CD4-positive, alpha-beta T cell treated with Interleukin-4 for 4 hours (primary cell): Measurements from ENCODE around the gene CFAP300.
A peak's percentile ranks its signal among the peaks of the same experiment; 100 is the strongest.

Experiments used
- DNase-seq: peaks from one replicate; pipeline ENCODE4 v3.0.0-alpha.2; 2020

The CFAP300 gene

DNA sequence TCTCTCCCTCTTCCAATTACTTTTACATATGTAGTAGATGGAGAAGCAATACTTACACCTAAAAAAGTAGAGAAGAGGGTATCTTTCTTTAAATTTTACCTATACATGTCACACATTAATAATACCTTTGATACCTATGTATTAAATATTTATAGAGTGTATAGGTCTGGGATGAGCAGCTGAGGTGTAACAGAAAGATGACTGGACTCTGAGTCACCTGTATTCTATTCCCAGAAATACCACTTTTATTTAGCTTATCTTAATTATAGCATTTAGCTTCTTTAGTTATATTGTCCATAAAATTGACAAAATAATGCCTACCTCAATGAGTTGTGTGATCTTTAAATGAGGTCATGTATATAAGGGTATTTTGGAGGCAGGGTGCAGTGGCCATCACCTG, 32.4 kb downstream of the CFAP300 start:
- no peak for DNase-seq

DNA sequence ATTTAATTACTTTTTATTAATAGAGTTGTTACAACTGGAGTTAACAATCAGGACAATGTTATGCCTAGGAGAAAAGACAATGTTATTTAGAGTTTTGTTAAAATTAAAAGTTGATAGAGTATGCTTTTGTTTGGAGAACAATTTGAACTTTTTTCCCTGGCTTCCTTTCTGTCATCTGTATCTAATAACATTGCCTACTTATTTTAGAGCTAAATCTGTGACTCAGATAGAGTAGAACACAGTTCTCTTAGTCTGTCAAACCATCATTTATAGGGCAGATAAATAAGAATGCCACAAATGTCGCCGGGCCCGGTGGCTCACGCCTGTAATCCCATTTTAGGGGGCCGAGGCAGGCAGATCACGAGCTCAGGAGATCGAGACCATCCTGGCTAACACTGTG, 34.1 kb downstream of the CFAP300 start:
- DNase-seq: no peak

DNA sequence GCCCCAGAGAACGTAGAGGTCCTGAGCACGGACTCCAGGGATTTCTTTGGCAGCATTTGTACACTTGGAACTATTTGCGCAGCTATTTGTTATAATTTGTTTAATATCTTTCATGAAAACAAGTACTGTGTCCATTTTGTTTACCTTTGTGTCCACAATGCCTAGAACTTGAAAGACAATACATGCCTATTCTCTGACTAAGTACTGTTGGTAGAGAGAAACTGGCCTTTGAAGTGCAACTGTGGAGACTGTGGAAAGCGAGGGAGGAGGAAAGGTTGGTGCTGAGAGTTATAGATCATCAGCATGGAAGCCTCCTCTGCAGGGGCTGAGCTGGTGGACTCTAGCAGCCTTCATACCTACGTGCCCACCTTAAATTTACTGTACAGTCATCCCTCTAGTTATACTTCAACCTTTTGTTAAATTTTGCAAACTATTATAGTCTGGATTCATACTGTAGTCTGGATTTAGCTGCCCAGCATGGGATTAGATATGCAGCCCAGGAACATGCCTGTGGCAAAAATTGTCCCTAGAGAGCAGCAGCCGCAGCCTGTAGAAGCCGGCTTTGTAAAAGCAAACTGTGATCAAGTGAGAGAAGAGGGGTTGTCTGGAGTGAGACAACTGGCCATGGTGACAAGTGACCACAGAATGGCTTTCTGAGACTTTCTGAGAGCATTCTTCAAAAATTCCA, 38.8 kb downstream of the CFAP300 start:
- no peak for DNase-seq

DNA sequence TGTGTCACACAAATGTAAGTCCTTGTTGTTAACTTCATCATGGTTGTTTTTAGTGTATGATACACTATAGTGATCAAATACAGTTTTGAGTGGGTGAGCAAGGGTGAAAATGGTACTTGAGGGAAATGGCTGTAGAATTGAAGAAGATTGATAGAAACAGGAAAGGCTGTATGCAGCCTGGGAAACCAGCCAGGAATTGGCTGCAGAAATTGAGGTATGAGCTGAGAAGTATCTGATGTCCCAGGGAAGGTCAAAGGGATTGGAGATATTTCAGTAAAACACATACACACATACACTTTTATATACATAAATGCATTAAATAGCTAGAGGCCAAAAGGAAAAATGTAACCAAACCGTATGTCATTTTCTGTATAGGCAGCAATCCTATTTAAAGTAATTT, 49.9 kb downstream of the CFAP300 start:
- no peak for DNase-seq

DNA sequence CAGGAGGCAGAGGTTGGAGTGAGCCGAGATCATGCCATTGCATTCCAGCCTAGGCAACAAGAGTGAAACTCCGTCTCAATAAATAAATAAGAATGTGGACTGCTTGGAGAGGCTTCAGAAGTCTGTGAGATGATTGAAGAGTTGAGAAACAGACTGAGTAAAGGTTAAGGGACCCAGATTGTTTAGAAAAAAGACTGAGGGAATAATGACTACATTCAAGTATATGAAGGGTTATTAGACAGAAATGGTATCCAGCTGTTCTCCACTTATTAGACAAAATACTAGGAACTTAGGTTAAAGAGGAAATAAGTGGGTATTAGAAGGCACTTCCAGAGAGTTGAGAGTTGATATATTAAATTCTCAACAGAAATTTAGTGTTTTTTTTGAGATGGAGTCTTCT, 52.5 kb downstream of the CFAP300 start:
- no peak for DNase-seq

DNA sequence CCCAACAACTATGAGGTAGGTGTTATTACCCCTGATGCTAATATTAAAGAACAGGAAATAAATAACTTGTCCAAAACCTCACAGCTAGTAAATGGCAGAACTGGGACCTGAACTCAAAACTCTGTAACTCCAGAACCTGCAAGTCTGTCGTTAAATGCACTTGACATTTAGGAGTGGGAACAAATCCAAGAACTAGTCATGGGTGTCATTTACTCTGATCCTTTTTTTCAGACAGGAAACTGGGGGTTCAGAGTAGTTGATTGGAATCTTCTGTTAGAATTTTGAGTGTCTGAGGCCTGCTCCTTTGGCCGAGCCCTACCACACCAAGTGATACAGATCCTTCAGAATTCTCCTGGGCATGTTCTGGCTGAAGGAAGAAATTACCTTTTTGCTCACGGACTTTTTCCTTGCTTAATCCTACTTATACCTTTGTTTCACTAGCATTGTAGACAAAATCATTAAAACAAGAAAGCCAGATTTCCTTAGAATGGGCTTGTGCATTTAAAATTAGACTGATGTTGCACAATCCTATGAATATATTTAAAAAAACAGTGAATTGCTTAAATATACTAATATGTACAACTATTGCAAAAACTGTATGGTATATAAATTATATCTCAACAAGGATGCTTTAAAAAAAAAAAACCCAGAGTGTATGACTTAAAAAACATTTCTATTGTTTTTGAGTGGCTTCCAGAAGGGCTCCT, 61.6 kb downstream of the CFAP300 start:
- no peak for DNase-seq

DNA sequence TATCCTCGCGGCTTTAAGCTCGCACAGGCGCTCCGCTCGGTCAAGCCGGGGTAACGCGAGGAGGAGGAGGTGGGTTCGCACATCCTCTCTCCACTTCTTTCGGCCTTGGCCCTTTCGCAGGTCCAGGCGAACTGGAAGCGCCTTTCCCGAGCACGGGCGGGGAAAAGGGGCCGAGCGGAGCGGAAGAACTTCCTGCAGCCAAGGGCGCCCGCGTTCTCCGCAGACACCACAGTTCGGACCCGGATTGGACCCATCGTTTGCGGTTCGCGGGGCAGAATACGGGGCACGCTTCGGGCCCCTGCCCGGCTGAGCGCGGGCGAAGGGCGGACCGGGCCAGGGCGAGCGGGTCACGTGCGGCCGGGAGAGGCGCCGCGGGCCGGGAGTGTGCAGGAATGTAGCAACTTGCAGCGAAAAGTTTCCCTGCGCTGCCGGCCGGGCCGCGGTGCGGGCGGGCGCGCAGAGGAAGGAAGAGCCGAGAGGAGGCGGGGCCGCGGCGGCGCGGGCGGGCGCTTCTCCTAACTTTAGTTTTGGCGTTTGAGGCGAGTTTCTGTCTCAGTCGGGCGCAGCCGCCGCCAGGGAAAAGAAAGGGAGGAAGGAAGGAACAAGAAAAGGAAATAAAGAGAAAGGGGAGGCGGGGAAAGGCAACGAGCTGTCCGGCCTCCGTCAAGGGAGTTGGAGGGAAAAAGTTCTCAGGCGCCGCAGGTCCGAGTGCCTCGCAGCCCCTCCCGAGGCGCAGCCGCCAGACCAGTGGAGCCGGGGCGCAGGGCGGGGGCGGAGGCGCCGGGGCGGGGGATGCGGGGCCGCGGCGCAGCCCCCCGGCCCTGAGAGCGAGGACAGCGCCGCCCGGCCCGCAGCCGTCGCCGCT, 62.9 kb downstream of the CFAP300 start, which contains the start of gene YAP1:
Gene YAP1, plus strand, starts transcription at position 552 of the 865 bp plus-strand sequence. CDS start 402 bp downstream, outside the sequence.
- DNase-seq: peak; percentile 54

DNA sequence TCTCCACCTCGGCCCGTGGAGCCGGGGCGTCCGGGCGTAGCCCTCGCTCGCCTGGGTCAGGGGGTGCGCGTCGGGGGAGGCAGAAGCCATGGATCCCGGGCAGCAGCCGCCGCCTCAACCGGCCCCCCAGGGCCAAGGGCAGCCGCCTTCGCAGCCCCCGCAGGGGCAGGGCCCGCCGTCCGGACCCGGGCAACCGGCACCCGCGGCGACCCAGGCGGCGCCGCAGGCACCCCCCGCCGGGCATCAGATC, 63.4 kb downstream of the CFAP300 start:
- no peak for DNase-seq

DNA sequence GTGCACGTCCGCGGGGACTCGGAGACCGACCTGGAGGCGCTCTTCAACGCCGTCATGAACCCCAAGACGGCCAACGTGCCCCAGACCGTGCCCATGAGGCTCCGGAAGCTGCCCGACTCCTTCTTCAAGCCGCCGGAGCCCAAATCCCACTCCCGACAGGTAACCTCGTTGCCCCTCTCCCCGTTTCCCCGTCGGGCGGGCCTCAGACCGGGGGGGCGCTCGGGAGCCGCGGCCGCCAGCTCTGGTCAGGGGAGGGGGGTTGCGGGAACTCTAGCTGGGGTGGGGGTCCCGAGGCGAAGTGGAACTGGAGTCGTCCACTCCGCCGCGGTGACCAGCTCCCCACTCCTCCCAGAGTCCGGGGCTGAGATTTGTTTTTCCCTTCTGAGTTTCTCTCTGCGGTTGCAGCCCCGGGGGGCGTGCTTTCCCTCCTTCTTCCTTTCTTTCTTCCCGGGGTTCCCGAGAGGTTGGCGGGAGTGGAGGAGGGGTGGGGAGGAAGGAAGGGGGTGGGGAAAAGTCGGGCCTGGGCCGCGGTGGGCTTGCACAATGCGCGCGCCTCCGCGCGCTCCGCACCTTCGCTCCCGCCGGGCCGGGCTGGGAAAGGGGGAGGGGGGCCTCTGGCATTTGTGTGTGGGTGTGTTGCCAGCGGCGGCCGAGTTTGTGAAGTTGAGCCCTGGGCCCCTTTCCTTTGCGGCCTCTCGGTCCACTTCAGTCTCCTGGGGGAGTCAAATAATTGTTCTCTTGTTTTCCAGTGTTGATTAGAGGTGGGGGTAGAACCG, 64.0 kb downstream of the CFAP300 start:
- DNase-seq: no peak

DNA sequence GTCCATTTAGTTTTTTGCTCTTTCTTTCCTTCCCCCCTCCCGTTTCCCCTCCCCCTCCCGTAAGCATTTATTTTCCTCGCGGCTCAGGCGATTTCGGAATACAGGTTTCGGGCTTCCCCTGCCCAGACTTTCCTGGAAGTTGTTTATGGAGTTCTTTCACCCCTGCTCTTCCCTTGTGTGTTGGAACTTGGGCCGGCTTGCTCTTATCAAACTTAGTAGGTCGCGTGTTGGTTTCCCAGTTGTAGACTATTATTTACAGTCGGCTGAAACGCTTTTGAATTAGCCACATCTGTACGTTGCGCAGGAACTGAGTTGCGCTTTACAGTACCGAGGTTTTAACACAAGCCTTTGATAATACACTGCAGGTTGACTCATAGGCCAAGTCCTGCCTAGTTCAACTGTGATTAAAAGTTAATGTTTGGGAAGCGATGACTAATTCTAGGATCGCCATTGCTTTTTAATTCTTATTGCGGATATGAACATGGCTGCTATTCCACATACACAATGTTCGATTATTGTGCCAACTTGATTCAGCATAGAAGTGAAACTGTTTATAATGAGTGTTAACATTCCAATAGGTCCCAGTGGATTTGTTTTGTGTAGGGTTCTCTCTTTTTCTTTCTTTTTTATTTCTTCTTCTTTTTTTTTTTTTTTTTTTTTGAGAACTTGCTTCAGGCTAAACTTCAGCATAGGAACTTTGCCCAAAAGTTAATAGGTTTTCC, 64.7 kb downstream of the CFAP300 start:
- peak; percentile 48 for DNase-seq

DNA sequence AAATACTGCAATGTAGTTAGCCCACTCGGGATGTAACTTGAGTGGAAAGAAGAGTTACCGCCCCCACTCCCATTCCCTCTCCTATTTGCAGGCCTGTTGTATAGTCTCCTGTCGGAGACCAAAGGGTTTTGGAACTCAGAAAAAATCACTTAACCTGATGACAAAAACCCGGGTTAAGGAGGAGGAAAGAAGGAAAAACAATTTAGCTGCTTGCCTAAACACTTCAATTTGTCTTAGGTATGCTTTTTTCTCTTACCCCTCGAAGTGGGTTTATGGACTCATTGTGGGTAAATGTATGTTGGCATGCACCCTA, 65.2 kb downstream of the CFAP300 start:
- no peak for DNase-seq

DNA sequence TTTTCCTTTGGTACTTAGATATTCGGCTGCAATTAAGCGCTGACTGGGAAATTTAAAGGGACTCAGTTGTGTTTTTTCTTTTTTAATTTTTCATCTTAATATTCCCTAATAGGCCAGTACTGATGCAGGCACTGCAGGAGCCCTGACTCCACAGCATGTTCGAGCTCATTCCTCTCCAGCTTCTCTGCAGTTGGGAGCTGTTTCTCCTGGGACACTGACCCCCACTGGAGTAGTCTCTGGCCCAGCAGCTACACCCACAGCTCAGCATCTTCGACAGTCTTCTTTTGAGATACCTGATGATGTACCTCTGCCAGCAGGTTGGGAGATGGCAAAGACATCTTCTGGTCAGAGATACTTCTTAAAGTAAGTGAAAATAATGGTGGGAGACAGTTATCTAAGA, 66.8 kb downstream of the CFAP300 start:
- DNase-seq: no peak

DNA sequence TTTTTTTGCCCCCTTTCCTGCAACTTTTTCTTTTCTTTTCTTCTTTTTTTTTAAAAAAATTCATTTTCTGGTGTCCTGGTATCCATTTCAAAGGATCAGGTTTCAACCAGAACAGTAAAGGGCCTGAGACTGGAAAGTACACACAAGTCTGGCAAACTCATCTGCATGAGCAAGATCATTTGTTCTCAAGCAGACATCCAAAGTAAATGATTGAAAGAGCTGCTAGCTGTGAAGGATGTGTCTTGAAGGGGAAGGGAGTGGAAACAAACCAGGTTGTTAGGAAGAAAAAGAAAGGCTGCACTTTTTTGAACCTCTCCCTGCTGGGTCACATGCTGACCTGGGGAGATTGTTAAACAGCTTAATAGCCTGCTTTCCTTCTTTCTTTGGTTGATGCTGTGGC, 68.3 kb downstream of the CFAP300 start:
- no peak for DNase-seq

DNA sequence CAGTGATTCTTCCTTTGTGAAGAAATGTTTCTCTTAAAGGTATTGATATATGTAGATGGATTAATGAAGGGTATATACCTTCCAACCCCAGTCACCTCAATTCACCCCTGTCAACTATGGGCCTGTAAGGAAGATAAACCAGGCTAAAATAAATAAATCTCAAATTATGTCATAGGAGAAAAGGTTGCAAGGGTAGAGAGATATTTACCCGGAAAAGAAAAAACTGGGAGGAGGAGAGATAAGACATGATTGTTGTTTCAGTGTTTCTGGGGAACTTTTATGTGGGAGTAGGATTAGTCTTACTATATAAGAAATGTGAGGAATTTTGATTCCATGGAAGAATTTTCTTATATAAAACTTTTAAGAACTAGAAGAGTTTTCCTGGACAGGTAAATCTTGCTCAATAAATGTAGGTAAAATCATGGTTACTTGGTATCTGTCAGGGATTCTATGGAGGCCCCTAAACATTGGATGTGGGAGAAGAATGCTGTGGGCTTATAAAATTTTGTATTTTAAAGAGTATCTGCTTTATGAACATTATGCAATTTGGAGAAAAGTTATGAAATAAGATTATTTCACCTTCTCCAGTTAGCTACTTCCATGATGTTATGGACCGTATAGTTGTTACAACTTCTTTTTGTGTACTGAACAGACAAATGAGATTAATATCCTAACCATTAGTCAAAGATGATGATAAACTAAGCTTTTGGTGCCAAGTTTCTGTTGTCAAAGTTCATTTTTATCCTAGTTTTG, 69.4 kb downstream of the CFAP300 start:
- DNase-seq: no peak

DNA sequence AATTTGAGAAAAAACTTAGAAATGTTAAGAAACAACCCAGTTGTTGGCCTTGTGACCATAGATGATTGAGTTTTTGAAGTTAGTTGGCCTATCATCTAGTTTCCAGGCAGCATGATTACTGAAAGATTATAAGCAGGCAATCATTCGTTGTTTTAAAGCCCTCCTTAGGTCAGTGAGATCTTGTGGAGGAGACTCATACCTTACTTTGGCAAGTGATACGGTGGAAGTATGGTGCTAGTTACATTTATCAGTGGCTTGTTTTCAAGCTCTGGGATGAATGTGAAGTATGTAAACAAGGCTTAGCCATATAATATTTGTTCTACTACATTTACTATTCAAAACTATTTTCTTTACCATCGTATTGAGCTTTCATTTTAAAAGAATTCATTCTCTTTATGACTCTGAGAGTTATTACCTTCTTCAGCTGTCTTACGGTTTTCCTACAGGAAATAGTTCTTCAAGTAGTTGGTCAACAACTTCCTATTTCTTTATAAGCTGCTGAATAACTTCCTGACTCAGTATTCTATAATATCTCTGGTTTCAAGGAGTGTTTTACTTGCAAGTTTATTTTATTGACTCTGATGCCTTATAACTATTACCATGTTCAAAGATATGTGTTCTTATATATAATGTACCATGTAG, 70.4 kb downstream of the CFAP300 start:
- no peak for DNase-seq

DNA sequence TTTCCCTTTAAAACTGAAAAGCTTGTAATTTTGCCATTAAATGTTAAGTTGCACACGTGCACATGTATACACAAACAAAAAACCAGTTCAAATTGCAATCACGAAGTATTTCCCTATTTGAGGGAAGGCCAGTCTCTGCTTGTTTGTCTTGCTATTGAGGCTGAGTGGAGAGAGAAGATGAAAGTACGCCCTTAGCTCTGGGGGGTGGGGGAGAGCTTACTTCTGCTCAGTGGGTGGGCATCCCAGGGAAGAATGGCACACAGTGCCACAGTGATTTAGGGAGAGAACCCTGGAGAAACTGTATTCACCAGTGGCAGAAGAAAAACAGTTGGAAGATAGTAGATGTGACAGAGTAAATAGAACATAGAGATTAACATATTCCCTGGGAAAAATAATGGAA, 71.7 kb downstream of the CFAP300 start:
- DNase-seq: no peak

DNA sequence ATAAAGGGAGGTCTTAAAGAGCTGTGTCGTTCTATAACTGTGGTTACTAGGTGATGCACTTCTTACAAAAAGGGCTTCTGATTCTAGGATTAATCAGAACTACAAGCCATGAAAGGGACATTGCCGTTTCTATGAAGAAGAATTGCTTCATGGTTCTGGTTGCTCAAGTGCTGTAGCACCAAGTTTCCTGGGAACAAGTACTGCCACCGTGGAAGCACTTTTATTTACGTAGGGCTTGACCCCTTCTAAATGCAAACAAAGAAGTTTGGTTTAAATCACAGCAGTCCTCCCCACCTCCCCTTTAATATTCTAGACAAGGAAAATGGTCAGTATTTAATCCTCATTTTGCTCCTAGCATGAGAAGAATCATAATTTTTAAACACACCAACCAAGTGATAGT, 72.8 kb downstream of the CFAP300 start:
- no peak for DNase-seq

DNA sequence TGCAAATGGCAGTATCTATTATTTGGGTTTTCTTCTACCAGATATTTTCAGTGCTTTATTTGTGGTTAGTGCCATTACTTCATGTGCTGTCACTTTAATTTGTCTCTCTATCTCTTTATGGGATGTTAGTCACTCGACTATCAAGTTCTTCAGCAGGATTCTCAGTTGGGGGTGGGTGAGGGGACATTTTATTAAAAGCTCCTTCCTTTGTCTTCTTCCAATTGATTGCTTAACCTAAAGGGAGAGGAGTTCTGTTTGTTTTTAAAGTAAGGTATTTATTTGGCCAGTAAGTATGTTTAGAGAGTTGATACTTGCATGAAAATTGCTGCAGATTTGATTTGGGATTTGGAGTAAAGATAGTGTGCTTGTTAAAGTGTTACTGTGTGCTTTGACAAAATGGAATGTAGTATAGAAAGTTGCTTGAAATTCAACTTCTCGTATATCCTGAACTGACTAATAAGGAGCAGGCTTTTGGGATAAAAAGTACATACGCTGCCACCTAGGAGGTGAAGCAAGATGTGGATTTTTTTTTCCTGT, 73.3 kb downstream of the CFAP300 start:
- DNase-seq: no peak

DNA sequence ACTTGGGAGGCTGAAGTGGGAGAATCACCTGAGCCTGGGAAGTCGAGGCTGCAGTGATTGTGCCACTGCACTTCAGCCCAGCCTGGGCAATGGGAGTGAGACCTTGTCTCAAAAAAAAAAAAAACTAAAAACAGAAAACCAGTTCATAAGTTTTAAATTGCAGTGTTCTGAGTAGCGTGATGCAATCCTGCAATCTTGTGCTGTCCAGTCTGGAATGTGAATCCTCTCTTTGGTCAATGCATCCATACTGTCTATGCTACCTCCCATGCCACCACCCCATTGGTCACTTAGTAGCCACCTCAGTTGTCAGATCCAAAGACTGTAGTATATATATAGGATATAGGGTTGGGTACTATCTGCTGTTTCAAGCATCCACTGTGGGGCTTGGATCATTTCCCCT, 74.1 kb downstream of the CFAP300 start:
- no peak for DNase-seq
